A673 (cell line): ENCODE measurements around the gene ESR2.

ENCODE experiments used
- EZH2 ChIP-seq: fragments of 200-600 bp; sonication (generic); IDR thresholded peaks from 2 replicates; pipeline ENCODE4 v1.6.1; 2017; ENCODE audit warnings: borderline replicate concordance, low read depth, mild to moderate bottlenecking, mixed read lengths, antibody characterized with exemption, low read length; ENCODE audit not compliant: poor library complexity, severe bottlenecking
- TF ChIP-seq, protein P1 (sequence below): fragments of 300-800, 200-600 bp; sonication (generic); conservative IDR thresholded peaks from 2 replicates; pipeline ENCODE4 v1.5.1; 2017; ENCODE audit warnings: low read depth, mild to moderate bottlenecking, antibody characterized with exemption, low read length, moderate library complexity, mixed read lengths

DNA sequence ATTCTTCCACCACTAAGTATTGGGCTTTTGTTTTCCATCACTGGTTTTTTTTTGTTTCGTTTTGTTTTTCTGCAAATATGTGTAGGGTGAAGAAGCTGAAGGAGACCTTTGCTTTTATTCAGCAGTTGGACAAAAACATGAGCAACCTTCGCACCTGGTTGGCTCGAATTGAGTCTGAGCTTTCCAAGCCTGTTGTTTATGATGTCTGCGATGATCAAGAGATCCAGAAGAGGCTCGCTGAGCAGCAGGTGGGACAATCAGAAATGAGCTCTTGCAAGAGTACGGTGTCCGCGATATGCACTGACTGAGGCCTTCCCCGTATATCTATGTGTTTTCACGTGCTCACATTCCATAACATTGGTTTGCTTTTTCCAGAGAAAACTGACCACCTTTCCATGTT, 91.5 kb downstream of the ESR2 start:
- TF ChIP-seq, protein P1, sequence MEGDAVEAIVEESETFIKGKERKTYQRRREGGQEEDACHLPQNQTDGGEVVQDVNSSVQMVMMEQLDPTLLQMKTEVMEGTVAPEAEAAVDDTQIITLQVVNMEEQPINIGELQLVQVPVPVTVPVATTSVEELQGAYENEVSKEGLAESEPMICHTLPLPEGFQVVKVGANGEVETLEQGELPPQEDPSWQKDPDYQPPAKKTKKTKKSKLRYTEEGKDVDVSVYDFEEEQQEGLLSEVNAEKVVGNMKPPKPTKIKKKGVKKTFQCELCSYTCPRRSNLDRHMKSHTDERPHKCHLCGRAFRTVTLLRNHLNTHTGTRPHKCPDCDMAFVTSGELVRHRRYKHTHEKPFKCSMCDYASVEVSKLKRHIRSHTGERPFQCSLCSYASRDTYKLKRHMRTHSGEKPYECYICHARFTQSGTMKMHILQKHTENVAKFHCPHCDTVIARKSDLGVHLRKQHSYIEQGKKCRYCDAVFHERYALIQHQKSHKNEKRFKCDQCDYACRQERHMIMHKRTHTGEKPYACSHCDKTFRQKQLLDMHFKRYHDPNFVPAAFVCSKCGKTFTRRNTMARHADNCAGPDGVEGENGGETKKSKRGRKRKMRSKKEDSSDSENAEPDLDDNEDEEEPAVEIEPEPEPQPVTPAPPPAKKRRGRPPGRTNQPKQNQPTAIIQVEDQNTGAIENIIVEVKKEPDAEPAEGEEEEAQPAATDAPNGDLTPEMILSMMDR, result no peak
- TF ChIP-seq EZH2, result no peak
